Measurements from ENCODE around the gene NFE2L2.
"Not testable (repeated sequence)": the region's sequence is repeated elsewhere in the genome, so short reads cannot be mapped to it uniquely, and the experiment has no call there.

Gene NFE2L2

DNA sequence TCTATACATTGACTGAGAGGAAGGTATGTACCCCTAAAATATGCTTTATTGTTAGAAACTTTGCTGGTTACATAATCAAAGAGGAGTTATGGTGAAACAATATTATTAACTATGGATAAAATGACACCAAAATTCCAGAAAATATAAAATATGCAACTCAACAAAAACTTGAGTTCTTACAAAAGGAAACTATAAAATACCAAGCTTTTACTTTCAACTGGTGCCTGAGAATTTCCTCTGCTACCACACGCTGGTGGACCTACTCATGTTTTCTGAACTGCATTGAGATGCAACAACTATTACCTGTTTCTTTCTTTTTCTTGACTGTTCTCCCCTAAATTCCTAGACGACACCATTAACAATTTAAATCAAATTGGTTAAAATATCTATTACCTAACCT, 8.2 kb upstream of the NFE2L2 start:
- H3K36me3 ChIP-seq (ENCODE audit: insufficient read depth, low read length): no peaks in the 10 kb centered on the region
- DNase-seq (ENCODE audit: low read depth, low spot score): no peak
- H3K9ac ChIP-seq (ENCODE audit: insufficient read length): no peak overlapping the region
- TF ChIP-seq FOXP2 (optimal IDR thresholded peaks at IDR 0.05; ENCODE audit: control extremely low read depth, extremely low read length, insufficient read depth) (no peak), EZH2 (IDR thresholded peaks at IDR 0.05) (no peak), POLR2AphosphoS5 (IDR thresholded peaks at IDR 0.05; ENCODE audit: borderline replicate concordance, low read depth, low read length) (no peak)
- H3K27ac ChIP-seq: peak overlapping the region; percentile 73
- 0 out of 2 replicates have a peak overlapping the region, but pooled peaks have one; percentile 23 for H3K4me3 ChIP-seq
- H3K9me3 ChIP-seq (ENCODE audit: low read depth, low read length): no peaks in the 10 kb centered on the region

DNA sequence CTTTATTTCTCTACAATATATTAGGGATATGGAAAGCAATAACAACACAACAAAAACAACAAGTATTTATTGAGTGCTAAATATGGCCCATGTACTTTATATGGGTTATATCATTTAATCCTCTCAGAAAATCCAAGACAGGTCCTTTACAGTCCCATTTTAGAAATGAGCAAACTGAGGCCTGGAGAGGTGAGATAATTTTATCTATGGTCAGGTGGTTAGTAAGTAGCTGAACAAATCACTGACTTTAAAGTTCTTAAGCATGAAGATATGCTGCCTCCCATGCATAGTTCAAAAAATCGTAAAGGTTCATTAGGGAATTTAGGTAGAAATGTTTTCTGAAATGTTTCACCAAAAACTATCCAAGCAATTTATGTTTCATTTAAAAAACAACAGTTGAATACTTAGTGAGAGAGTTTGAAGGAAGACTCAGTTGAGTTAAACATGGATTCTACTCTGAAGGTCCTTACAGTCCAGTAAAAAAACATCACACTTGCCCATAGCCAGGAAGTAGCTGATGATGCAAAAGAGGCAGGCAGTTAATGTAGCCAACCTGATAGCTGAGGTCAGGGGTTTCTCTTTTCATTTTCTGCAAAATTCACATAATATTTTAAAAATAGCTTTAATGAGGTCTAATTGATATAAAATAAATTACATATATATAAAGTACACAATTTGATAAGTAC, 7.6 kb upstream of the NFE2L2 start:
- DNase-seq (ENCODE audit: low read depth, low spot score): no peak
- no peak overlapping the region for H3K9ac ChIP-seq (ENCODE audit: insufficient read length)
- no peak for TF ChIP-seq FOXP2 (optimal IDR thresholded peaks at IDR 0.05; ENCODE audit: control extremely low read depth, extremely low read length, insufficient read depth)
- TF ChIP-seq EZH2 (IDR thresholded peaks at IDR 0.05): no peak
- TF ChIP-seq POLR2AphosphoS5 (IDR thresholded peaks at IDR 0.05; ENCODE audit: borderline replicate concordance, low read depth, low read length): no peak
- H3K4me3 ChIP-seq: no peak overlapping the region
- H3K27ac ChIP-seq: peak overlapping the region; percentile 73
- H3K9me3 ChIP-seq (ENCODE audit: low read depth, low read length): no peaks in the 10 kb centered on the region
- no peaks in the 10 kb centered on the region for H3K36me3 ChIP-seq (ENCODE audit: insufficient read depth, low read length)

DNA sequence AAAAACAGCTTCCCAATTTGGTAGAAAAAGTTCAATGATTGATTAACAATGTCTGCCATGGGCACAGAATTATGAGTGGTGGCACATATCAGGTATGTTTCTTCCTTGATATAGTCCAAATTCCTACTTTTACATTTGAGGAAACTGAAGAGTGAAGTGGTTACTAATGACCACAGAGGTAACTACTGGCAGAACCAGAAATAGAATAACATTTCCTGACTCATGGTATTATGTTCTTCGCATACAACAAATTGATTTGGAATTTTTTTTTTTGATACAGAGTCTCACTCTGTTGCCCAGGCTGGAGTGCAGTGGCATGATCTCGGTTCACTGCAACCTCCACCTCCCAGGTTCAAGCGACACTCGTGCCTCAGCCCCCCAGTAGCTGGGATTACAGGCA, 6.0 kb upstream of the NFE2L2 start:
- Histone ChIP-seq H3K4me3 (no peak overlapping the region), H3K27ac (no peak overlapping the region)

DNA sequence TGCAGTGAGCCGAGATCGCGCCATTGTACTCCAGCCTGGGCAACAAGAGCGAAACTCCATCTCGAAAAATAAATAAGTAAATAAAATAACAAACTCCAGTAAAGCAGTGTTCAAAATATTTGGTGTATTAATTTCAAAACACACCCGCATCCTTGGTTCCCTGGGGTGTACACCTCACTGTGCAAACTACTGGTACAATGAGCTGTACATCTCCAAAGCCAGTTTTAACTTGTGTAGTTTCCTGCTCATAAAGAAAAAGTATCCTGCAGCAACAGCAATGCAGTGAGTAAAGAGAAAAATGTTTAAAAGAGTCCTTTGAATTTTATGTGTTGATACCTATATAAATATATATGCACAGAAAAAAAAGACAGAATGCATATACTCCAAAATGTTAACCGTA, 4.4 kb upstream of the NFE2L2 start:
- no peak overlapping the region for H3K9ac ChIP-seq (ENCODE audit: insufficient read length)
- H3K9me3 ChIP-seq (ENCODE audit: low read depth, low read length): no peaks in the 10 kb centered on the region
- H3K4me3 ChIP-seq: no peak overlapping the region
- TF ChIP-seq FOXP2 (optimal IDR thresholded peaks at IDR 0.05; ENCODE audit: control extremely low read depth, extremely low read length, insufficient read depth): no peak
- no peak for TF ChIP-seq POLR2AphosphoS5 (IDR thresholded peaks at IDR 0.05; ENCODE audit: borderline replicate concordance, low read depth, low read length)
- no peak for TF ChIP-seq EZH2 (IDR thresholded peaks at IDR 0.05)
- H3K27ac ChIP-seq: no peak overlapping the region
- H3K36me3 ChIP-seq (ENCODE audit: insufficient read depth, low read length): no peaks in the 10 kb centered on the region
- no peak for DNase-seq (ENCODE audit: low read depth, low spot score)

More for the DNA sequence above, 6.0 kb upstream of the NFE2L2 start:
- Histone ChIP-seq H3K36me3 (ENCODE audit: insufficient read depth, low read length) (no peaks in the 10 kb centered on the region), H3K9ac (ENCODE audit: insufficient read length) (no peak overlapping the region), H3K9me3 (ENCODE audit: low read depth, low read length) (no peaks in the 10 kb centered on the region)
- no peak for TF ChIP-seq POLR2AphosphoS5 (IDR thresholded peaks at IDR 0.05; ENCODE audit: borderline replicate concordance, low read depth, low read length)
- no peak for TF ChIP-seq FOXP2 (optimal IDR thresholded peaks at IDR 0.05; ENCODE audit: control extremely low read depth, extremely low read length, insufficient read depth)
- no peak for TF ChIP-seq EZH2 (IDR thresholded peaks at IDR 0.05)
- DNase-seq (ENCODE audit: low read depth, low spot score): no peak

DNA sequence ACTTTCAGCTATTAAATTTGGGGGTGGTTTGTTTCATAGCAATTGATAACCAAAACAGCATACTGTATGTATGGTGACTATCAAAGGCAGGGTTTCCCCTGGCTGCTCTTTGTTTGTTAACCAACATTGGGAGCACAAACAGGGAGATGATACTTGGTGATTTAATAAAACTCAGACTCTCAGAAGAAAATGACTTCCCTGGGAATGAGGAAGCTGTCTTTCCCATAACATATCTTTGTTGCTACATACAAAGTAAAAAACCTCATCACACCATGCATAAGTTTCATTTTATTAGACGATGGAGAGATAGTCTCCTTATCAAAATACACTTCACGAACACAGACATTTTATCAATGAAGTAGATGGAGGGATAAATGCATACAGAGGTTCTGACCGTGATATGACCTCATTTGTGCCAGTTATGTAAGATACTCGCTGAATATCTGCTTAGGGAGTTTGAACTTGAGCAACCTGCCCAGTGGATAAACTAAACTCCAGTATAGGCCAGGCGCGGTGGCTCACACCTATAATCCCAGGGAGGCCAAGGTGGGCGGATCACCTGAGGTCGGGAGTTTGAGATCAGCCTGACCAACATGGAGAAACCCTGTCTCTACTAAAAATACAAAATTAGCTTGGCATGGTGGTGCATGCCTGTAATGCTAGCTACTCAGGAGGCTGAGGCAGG, 3.8 kb upstream of the NFE2L2 start:
- Histone ChIP-seq H3K4me3 (no peak overlapping the region), H3K27ac (0 out of 2 replicates have a peak overlapping the region, but pooled peaks have one; percentile 8)
- no peak for DNase-seq (ENCODE audit: low read depth, low spot score)

DNA sequence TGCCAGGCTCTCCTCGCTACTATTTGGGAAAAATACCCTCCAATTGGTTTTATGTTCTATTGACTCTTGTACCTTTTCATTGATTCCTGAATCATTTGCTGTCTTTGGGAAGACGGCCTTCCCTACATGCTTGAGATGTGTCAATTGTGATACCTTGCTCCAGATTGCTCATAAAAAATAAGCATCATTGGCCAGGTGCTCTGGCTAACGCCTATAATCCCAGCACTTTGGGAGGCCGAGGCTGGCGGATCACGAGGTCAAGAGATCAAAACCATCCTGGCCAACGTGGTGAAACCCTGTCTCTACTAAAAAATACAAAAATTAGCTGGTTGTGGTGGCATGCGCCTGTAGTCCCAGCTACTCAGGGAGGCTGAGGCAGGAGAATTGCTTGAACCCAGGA, 2.4 kb upstream of the NFE2L2 start:
- H3K4me3 ChIP-seq: peak overlapping the region; percentile 91
- H3K27ac ChIP-seq: peak overlapping the region; percentile 98
- DNase-seq (ENCODE audit: low read depth, low spot score); H3K36me3 ChIP-seq (ENCODE audit: insufficient read depth, low read length); H3K9me3 ChIP-seq (ENCODE audit: low read depth, low read length): not testable (repeated sequence)
- peak overlapping the region; percentile 37 for H3K9ac ChIP-seq (ENCODE audit: insufficient read length)

More for the DNA sequence above, 3.8 kb upstream of the NFE2L2 start:
- Histone ChIP-seq H3K36me3 (ENCODE audit: insufficient read depth, low read length) (no peaks in the 10 kb centered on the region), H3K9me3 (ENCODE audit: low read depth, low read length) (no peaks in the 10 kb centered on the region), H3K9ac (ENCODE audit: insufficient read length) (no peak overlapping the region)
- no peak for TF ChIP-seq EZH2 (IDR thresholded peaks at IDR 0.05)
- TF ChIP-seq POLR2AphosphoS5 (IDR thresholded peaks at IDR 0.05; ENCODE audit: borderline replicate concordance, low read depth, low read length): no peak
- no peak for TF ChIP-seq FOXP2 (optimal IDR thresholded peaks at IDR 0.05; ENCODE audit: control extremely low read depth, extremely low read length, insufficient read depth)

DNA sequence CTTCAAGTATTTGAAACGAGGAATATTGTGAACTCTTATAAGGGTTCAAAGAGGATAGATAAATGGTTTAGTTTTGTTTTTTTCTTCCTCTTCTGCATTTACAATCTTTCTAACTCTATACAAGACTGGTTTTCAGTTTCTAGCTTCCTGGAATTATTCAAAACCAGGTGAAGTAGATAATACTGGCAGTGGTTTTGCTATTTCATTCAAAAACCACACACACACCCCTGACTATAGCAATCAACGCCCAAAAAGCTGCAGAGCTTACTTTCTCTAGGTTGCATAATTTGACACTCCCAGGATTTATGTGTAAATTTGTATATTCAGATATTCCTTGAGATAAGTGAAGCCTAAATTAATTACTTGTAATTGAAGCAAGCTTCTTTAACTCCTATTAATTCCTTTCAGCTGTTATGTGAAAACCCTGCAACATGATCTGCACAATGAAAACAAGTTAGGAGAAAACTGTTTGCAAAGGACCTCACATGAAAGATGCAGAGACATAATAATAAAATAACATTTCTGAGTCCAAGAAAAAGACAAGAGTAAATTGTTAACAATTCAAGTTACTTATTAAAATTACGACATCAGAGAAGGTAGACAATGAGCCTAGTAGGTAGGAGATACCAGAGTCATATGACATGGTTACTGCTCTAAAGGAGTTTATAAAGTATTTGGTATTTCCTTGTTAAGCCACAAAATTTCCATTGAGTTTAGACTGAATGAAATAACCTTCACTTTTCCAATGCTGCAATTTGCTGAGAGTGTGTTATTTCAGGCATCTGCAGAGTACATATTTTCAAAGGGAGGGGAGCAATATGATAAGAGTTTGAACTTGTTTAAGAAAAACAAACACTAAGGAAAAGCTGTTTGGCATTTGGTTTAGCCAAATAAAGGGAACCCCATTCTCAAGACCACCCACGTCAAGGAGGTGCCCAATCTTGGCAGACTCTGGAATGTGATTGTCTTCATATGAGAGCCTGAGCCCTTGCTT, 1.6 kb upstream of the NFE2L2 start:
- DNase-seq (ENCODE audit: low read depth, low spot score): peak; percentile 64
- Histone ChIP-seq H3K9me3 (ENCODE audit: low read depth, low read length) (no peaks in the 10 kb centered on the region), H3K9ac (ENCODE audit: insufficient read length) (peak overlapping the region; percentile 98), H3K4me3 (peak overlapping the region; percentile 91), H3K36me3 (ENCODE audit: insufficient read depth, low read length) (0 out of 2 replicates have a peak, but pooled peaks cover 4% of the 10 kb centered on the region), H3K27ac (peak overlapping the region; percentile 98)
- TF ChIP-seq POLR2AphosphoS5 (IDR thresholded peaks at IDR 0.05; ENCODE audit: borderline replicate concordance, low read depth, low read length) (no peak), EZH2 (IDR thresholded peaks at IDR 0.05) (no peak), FOXP2 (optimal IDR thresholded peaks at IDR 0.05; ENCODE audit: control extremely low read depth, extremely low read length, insufficient read depth) (no peak)

DNA sequence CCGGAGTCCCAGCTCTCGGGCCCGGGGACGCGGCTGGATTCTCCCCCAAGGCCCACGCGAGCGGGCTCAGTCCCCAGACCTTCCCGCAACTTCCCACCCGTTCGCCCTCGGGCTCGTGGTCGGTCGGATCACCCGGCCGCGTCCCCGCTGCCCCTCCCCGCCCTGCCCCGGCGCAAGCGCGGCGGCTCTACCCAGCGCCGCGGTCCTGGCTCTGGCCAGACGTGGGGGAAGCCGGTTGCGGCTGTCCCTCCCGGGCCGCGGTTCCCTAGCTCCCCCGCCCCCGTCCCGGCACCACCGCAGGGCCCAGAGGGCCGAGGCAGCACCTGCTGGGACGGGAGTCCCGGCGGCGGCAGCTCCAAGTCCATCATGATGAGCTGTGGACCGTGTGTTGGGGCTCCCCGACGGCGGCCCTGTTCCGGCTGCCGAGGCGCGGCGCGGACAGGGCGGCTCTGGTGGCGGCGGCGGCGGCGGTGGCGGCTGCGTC, 276 bp downstream of the NFE2L2 start:
- TF ChIP-seq FOXP2 (optimal IDR thresholded peaks at IDR 0.05; ENCODE audit: control extremely low read depth, extremely low read length, insufficient read depth): no peak
- no peak for TF ChIP-seq EZH2 (IDR thresholded peaks at IDR 0.05)
- no peak for TF ChIP-seq POLR2AphosphoS5 (IDR thresholded peaks at IDR 0.05; ENCODE audit: borderline replicate concordance, low read depth, low read length)
- Histone ChIP-seq H3K27ac (peak overlapping the region; percentile 98), H3K9ac (ENCODE audit: insufficient read length) (peak overlapping the region; percentile 98), H3K4me3 (peak overlapping the region; percentile 91), H3K36me3 (ENCODE audit: insufficient read depth, low read length) (peaks cover 14% of the 10 kb centered on the region), H3K9me3 (ENCODE audit: low read depth, low read length) (no peaks in the 10 kb centered on the region)
- DNase-seq (ENCODE audit: low read depth, low spot score): no peak

Data from SK-N-MC (cell line).